Subcutaneous abdominal adipose tissue (tissue), 5 donors: Measurements from ENCODE around the gene ZNF692.
A peak's percentile ranks its signal among the peaks of the same experiment; 100 is the strongest.

Experiments used
- H3K27ac ChIP-seq: one replicate; pipeline ENCODE4 v1.7.0; 2013; ENCODE audit warnings: low read depth, mild to moderate bottlenecking, inconsistent platforms, low read length, moderate library complexity
- H3K27me3 ChIP-seq, 5 donors: one replicate each; pipeline ENCODE4 v1.7.0; 2013; ENCODE audit warnings: low read length in 5 of 5, inconsistent platforms in 1 of 5; ENCODE audit not compliant: control insufficient read depth in 5 of 5, insufficient read depth in 4 of 5
- H3K36me3 ChIP-seq, 5 donors: one replicate each; pipeline ENCODE4 v1.7.0; 2013; ENCODE audit warnings: low read length in 5 of 5; ENCODE audit not compliant: control insufficient read depth in 5 of 5, insufficient read depth in 5 of 5
- H3K4me1 ChIP-seq, 5 donors: one replicate each; pipeline ENCODE4 v1.7.0; 2013; ENCODE audit warnings: low read length in 5 of 5, mild to moderate bottlenecking in 3 of 5, moderate library complexity in 1 of 5; ENCODE audit not compliant: control insufficient read depth in 5 of 5, insufficient read depth in 5 of 5
- H3K4me3 ChIP-seq, 5 donors: one replicate each; pipeline ENCODE4 v1.7.0; 2013; ENCODE audit warnings: low read length in 5 of 5, low read depth in 1 of 5
- H3K9ac ChIP-seq, 5 donors: one replicate each; pipeline ENCODE4 v1.7.0; 2013; ENCODE audit warnings: low read length in 5 of 5, mild to moderate bottlenecking in 4 of 5, moderate library complexity in 3 of 5
- H3K9me3 ChIP-seq, 5 donors: one replicate each; pipeline ENCODE4 v1.7.0; 2013; ENCODE audit warnings: low read length in 5 of 5; ENCODE audit not compliant: control insufficient read depth in 5 of 5
- donor health status: healthy.
- donor health status: healthy.
- donor health status: healthy.
- donor health status: healthy.
- donor health status: healthy.

ZNF692 gene

GRCh38 chr1:248812736-248813425 lies 46.0 kb downstream of the ZNF692 start:
- peaks cover 10 to 66% (median 62%) of the 10 kb centered on the region in 5 donors for H3K36me3 ChIP-seq
- H3K27me3 ChIP-seq = no peaks in the 10 kb centered on the region
- no peaks in the 10 kb centered on the region for H3K9me3 ChIP-seq
- no peak overlapping the region for H3K4me3 ChIP-seq
- no peak overlapping the region for H3K27ac ChIP-seq
- H3K4me1 ChIP-seq = peaks cover 6 to 30% (median 15%) of the 10 kb centered on the region in 5 donors
- H3K9ac ChIP-seq = no peak overlapping the region

- Histone ChIP-seq H3K27me3 (no peaks in the 10 kb centered on the region), H3K4me3 (no peak overlapping the region), H3K27ac (no peak overlapping the region), H3K36me3 (peaks cover 10 to 59% (median 56%) of the 10 kb centered on the region in 5 donors), H3K9ac (no peak overlapping the region), H3K9me3 (no peaks in the 10 kb centered on the region), H3K4me1 (peaks cover 9 to 30% (median 21%) of the 10 kb centered on the region in 5 donors)
Observed at GRCh38 chr1:248811514-248812490, 47.1 kb downstream of the ZNF692 start.

DNA sequence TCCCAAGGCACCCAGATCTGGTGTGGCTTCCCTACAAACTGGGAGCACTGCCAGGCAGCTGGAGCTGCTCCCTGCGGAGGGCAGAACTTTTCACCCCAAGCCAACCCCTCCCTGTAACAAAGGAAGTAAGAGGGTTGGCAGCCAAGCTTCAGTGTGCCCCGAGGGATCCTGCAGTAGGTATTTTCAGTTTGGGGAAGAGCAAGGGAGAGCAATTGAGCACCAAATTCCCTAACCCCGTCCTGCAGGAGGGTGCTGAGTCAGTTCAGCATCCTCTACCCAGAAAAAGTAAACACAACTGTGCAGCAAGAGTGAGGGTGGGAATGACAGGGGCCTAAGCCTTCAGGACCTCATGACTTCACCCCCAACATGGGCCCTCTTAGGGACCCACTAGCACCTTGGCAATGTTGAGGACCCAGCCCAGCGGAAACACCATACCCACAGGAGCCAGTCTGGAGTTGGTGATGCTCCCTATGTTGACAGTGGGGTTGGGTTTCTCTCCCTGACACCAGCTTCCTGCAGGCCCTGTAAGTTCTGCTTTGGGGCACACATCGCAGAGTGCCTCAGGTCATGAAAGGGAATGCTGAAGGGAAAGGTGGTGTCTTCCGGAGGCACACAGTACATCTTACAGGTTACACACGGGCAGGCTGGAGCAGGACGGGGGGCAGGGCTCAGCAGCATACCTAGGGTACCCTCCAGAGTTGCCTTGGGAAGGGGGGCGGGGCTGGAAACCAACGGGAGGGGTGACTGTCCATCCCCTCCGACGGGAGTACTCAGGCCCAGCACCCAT lies 48.0 kb downstream of the ZNF692 start:
- Histone ChIP-seq H3K9me3 (no peaks in the 10 kb centered on the region), H3K4me3 (no peak overlapping the region), H3K9ac (peak overlapping the region in 3 of 5 donors; percentile 4 to 34 (median 10)), H3K27ac (no peak overlapping the region), H3K4me1 (peaks cover 9 to 36% (median 28%) of the 10 kb centered on the region in 5 donors), H3K27me3 (no peaks in the 10 kb centered on the region), H3K36me3 (peaks cover 9 to 50% (median 48%) of the 10 kb centered on the region in 5 donors)

DNA sequence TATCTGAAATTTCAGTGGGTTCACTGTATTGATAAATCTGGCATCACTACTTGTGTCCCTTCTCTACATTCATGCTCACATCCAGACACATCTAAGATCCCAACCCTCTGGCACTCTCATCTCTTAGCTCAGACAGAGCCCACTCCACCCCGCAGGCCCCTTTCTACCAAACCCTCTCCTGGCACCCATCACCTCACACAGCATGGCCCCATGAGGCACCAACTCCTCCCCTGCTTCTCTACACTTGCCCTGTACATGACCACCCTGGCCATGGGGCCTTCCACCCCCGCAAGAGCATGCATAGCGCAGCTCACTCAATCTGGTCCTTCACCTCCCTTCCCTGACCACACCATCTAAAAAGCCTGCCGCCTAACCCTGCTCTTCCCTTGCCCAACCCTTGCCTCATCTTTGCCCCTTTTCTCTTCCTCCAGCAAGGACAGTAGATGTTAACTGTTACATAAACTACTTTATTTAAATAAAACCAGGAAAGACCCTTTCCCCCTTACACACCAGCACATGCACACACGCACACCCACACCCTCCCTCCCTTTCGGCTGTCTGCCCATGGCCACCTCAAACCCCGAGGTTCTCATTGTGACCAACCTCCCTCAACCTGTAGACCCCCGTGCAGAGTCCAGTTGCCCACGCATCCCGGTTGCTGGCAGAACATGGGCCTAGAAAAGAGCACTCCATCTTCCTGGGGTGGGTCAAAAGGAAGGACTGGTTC lies 48.7 kb downstream of the ZNF692 start:
- no peak overlapping the region for H3K27ac ChIP-seq
- no peaks in the 10 kb centered on the region for H3K9me3 ChIP-seq
- H3K4me3 ChIP-seq = no peak overlapping the region
- H3K27me3 ChIP-seq = no peaks in the 10 kb centered on the region
- H3K9ac ChIP-seq = no peak overlapping the region
- H3K4me1 ChIP-seq = peaks cover 9 to 44% (median 28%) of the 10 kb centered on the region in 5 donors
- H3K36me3 ChIP-seq = peaks cover 7 to 43% (median 40%) of the 10 kb centered on the region in 5 donors

GRCh38 chr1:248808876-248809275 lies 50.0 kb downstream of the ZNF692 start:
- no peak overlapping the region for H3K9ac ChIP-seq
- H3K27ac ChIP-seq = no peak overlapping the region
- peaks cover 9 to 52% (median 31%) of the 10 kb centered on the region in 5 donors for H3K4me1 ChIP-seq
- peaks cover under 1 to 30% (median 29%) of the 10 kb centered on the region in 5 donors for H3K36me3 ChIP-seq
- no peak overlapping the region for H3K4me3 ChIP-seq
- H3K27me3 ChIP-seq = no peaks in the 10 kb centered on the region
- H3K9me3 ChIP-seq = no peaks in the 10 kb centered on the region

DNA sequence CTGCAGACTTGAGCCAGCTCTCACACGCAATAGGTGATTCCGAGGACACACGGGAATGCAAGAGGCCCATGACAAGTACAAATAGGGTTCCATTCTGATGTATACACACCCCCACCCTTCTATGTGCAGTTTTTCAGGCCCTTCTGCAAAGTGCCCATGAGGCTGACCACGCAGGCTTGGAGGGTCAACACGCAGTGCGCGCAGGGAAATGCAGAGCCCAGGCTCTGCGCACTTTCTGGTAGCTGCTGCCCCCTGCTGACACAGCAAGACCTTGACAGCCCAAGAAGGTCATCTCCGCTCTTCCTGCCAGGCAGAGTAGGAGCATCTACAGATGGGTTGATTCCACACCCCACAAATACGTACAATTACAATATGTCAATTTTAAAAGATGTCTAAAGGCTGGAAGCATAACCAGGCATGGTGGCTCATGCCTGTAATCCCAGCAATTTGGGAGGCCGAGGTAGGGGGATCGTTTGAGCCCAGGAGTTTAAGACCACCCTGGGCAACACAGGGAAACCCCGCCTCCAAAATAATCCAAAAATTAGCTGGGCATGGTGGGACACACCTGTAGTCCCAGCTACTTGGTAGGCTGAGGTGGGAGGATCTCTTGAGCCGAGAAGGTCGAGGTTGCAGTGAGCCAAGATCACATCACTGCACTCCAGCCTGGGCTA lies 51.7 kb downstream of the ZNF692 start:
- no peak overlapping the region for H3K9ac ChIP-seq
- H3K4me1 ChIP-seq = peaks cover 8 to 52% (median 31%) of the 10 kb centered on the region in 5 donors
- no peak overlapping the region for H3K27ac ChIP-seq
- H3K9me3 ChIP-seq = no peaks in the 10 kb centered on the region
- no peaks in the 10 kb centered on the region for H3K27me3 ChIP-seq
- H3K36me3 ChIP-seq = peaks cover 0 to 13% (median 12%) of the 10 kb centered on the region in 5 donors
- peak overlapping the region in 3 of 5 donors; percentile 12 to 19 (median 19) for H3K4me3 ChIP-seq

- no peaks in the 10 kb centered on the region for H3K36me3 ChIP-seq
- peaks cover 6 to 44% (median 24%) of the 10 kb centered on the region in 5 donors for H3K4me1 ChIP-seq
- H3K27me3 ChIP-seq = peaks cover 0 to 4% (median 0%) of the 10 kb centered on the region in 5 donors
- no peaks in the 10 kb centered on the region for H3K9me3 ChIP-seq
- no peak overlapping the region for H3K9ac ChIP-seq
- no peak overlapping the region for H3K4me3 ChIP-seq
- no peak overlapping the region for H3K27ac ChIP-seq
Observed at GRCh38 chr1:248805876-248806275, 53.0 kb downstream of the ZNF692 start.

DNA sequence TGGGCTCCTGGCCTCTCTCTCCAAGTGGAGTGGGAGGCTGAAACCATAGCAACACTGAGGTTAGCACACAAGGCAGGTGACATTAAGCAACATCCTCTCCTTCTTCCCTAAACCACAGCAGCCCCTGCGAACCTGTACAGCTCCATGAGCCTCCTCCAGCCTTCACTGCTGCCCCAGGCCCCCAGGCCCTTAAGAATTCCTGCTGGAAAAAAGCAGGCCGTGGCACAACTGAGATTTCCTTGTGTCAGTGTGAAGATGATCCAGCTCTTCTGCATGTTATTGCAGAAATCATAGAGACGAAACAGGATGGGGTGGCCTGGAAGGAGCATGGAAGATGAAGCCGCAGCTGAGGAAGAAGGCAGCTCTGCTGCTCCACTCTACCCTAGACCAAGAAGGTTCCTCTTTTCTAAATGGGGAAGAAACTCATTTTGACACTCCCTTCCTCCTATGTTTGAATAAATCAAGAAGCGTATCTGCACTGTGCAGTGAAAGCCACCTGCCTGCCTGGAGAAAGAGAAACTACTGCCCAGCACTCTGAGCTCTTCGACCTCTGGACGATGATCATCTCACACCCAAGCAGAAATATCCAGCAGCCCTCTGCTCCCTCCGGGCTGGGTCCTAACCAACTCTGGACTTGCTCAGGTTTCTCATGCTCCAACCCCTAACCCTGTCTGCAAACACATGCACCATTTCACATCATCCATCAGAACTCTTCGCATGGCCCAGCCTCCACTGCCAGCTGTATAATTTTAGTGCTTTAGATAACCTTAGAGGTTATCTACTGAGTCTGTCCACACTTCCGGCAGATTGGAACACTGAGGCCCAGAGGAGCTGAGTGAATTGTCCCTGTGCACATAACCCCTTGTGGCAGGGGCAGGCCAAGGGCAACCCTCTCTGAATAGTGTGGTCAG lies 53.9 kb downstream of the ZNF692 start:
- peaks cover 3 to 36% (median 15%) of the 10 kb centered on the region in 5 donors for H3K4me1 ChIP-seq
- peak overlapping the region in 1 of 5 donors; percentile 16 for H3K4me3 ChIP-seq
- H3K9ac ChIP-seq = no peak overlapping the region
- no peak overlapping the region for H3K27ac ChIP-seq
- H3K36me3 ChIP-seq = no peaks in the 10 kb centered on the region
- peaks cover 0 to 4% (median 0%) of the 10 kb centered on the region in 5 donors for H3K27me3 ChIP-seq
- H3K9me3 ChIP-seq = no peaks in the 10 kb centered on the region
